ENCODE measurements around the gene TMED10. TPM values are rescaled to one million over a fixed set of nuclear protein-coding genes. Genes with fewer than 3 reads are reported as not detected.

The TMED10 gene
- total and polyA plus RNA-seq, 2 of the 13 experiments (the other 11 are each of a cell fraction or from before 2014, with no cell fraction given): 311 to 377 TPM

DNA sequence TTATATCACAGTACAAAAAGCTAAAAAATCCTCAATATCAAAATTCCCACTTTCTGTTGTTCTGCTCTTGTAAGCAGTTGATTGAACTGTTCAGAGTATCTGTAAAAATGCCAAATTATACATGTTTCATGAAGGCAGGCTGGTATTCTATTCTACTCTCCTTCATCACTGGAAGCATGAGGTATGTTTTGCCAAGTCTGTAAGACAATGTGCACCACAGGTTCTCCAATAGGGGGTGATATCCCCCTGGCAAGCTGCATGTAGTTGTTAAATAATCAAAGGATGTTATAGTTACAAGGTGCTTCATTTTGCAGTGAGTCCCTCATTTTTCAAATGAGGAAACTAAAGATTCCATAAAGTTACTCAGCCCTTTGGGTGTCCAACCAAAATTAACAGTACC, 34.4 kb downstream of the TMED10 start:
- Histone ChIP-seq H3K4me2 (ENCODE audit: low read depth, low read length) (no peak overlapping the region), H3K79me2 (ENCODE audit: insufficient read depth, low read length) (peaks cover 34% of the 10 kb centered on the region), H3K9ac (ENCODE audit: insufficient read depth, low read depth, low read length) (no peak overlapping the region), H3K9me3 (ENCODE audit: low read length) (no peaks in the 10 kb centered on the region), H4K20me1 (ENCODE audit: insufficient read depth, low read length) (no peaks in the 10 kb centered on the region), H3K27me3 (ENCODE audit: control insufficient read depth in 1 of 2, insufficient read depth in 2 of 2, low read length in 2 of 2) (no peaks in the 10 kb centered on the region), H3K36me3 (replicated peaks in 1 of 2; ENCODE audit: control insufficient read depth in 1 of 2, insufficient read depth in 2 of 2, low read length in 2 of 2) (peaks cover 0 to 22% of the 10 kb centered on the region in 2 experiments), H2AFZ (ENCODE audit: low read length) (no peak overlapping the region), H3K4me1 (ENCODE audit: insufficient read depth, low read length) (peaks cover 23% of the 10 kb centered on the region), H3K4me3 (replicated peaks in 1 of 3; ENCODE audit: insufficient read depth in 1 of 3, low read depth in 2 of 3, low read length in 3 of 3) (no peak overlapping the region), H3K27ac (ENCODE audit: extremely low read length, insufficient read depth, low read length) (no peak overlapping the region)
- POLR2A ChIA-PET: no interaction called here
- CTCF ChIA-PET (ENCODE audit: low intra/inter-chr PET ratio, low total read pairs): interaction anchor here (1.2 to 1.4 kb wide), 4 partner anchors 153 to 162 kb away, joined by 3 to 5 read pairs (median 4); no protein-coding TSS in a partner anchor
- in situ Hi-C loops (cut with HindIII; ENCODE audit: extremely low pct_ligation_motif_present, low pct_unique_long_range_greater_than_20kb): no loop called here
- TF ChIP-seq CTCF (CRISPR knock-in tag; IDR thresholded peaks at IDR 0.05) (peak; percentile 61), STAG1 (CRISPR knock-in tag; IDR thresholded peaks at IDR 0.05) (peak; percentile 72), SUZ12 (IDR thresholded peaks at IDR 0.05; ENCODE audit: low read depth, low read length) (no peak), SAP130 (CRISPR knock-in tag; IDR thresholded peaks at IDR 0.05; ENCODE audit: low read depth) (0 out of 2 replicates have a peak, but pooled peaks have one; percentile 12), HOXA7 (CRISPR knock-in tag; IDR thresholded peaks at IDR 0.05) (no peak), SMC3 (IDR thresholded peaks at IDR 0.05; ENCODE audit: low read length) (peak; percentile 53; the same call in 1 of the 2 replicates), ZNF704 (CRISPR knock-in tag; IDR thresholded peaks at IDR 0.05; ENCODE audit: borderline replicate concordance) (no peak), NR0B2 (CRISPR knock-in tag; IDR thresholded peaks at IDR 0.05) (no peak)
- TF ChIP-seq, protein P1, sequence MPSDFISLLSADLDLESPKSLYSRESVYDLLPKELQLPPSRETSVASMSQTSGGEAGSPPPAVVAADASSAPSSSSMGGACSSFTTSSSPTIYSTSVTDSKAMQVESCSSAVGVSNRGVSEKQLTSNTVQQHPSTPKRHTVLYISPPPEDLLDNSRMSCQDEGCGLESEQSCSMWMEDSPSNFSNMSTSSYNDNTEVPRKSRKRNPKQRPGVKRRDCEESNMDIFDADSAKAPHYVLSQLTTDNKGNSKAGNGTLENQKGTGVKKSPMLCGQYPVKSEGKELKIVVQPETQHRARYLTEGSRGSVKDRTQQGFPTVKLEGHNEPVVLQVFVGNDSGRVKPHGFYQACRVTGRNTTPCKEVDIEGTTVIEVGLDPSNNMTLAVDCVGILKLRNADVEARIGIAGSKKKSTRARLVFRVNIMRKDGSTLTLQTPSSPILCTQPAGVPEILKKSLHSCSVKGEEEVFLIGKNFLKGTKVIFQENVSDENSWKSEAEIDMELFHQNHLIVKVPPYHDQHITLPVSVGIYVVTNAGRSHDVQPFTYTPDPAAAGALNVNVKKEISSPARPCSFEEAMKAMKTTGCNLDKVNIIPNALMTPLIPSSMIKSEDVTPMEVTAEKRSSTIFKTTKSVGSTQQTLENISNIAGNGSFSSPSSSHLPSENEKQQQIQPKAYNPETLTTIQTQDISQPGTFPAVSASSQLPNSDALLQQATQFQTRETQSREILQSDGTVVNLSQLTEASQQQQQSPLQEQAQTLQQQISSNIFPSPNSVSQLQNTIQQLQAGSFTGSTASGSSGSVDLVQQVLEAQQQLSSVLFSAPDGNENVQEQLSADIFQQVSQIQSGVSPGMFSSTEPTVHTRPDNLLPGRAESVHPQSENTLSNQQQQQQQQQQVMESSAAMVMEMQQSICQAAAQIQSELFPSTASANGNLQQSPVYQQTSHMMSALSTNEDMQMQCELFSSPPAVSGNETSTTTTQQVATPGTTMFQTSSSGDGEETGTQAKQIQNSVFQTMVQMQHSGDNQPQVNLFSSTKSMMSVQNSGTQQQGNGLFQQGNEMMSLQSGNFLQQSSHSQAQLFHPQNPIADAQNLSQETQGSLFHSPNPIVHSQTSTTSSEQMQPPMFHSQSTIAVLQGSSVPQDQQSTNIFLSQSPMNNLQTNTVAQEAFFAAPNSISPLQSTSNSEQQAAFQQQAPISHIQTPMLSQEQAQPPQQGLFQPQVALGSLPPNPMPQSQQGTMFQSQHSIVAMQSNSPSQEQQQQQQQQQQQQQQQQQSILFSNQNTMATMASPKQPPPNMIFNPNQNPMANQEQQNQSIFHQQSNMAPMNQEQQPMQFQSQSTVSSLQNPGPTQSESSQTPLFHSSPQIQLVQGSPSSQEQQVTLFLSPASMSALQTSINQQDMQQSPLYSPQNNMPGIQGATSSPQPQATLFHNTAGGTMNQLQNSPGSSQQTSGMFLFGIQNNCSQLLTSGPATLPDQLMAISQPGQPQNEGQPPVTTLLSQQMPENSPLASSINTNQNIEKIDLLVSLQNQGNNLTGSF (CRISPR knock-in tag; IDR thresholded peaks at IDR 0.05): no peak
- ATAC-seq: peak; percentile 50; the same call in 2 of the 3 replicates
- intact Hi-C loops (cut with micrococcal nuclease; ENCODE audit: unreplicated experiment): no loop called here
- no TSS peak for BruUV-seq (replicated peaks)
- peak; percentile 42 for DNase-seq (ENCODE audit: low spot score)
- FAIRE-seq: peak; percentile 60
